WTC11 (cell line): ENCODE data around the gene BIRC2. TPM values are rescaled to one million over a fixed set of nuclear protein-coding genes. Genes with fewer than 3 reads are reported as not detected.

ENCODE experiments used
- ATAC-seq: fragments of 200-7000 bp; cut with Tn5 transposase; 2 replicates; pipeline ENCODE4 v1.10.0; 2021; ENCODE audit warnings: mild to moderate bottlenecking, moderate library complexity
- CTCF ChIA-PET: fragments of 300-600 bp; sonication (Branson Sonifier 250); formaldehyde crosslinking; loops from one replicate; lab custom pipeline; 2021; ENCODE audit warnings: antibody characterized with exemption; lab: Charles Lee
- POLR2A ChIA-PET: fragments of 350-600 bp; sonication (Branson Sonifier 250); formaldehyde crosslinking; loops from one replicate; lab custom pipeline; 2021; ENCODE audit warnings: antibody characterized with exemption; lab: Charles Lee
- DNase-seq: peaks from one replicate; pipeline ENCODE4 v3.0.0; 2021; ENCODE audit warnings: low spot score
- H3K27ac Mint-ChIP-seq: 2 replicates; pipeline ENCODE4 v1.8.0; 2021; ENCODE audit warnings: mixed read lengths
- H3K27me3 Mint-ChIP-seq: 2 replicates; pipeline ENCODE4 v1.8.0; 2021; ENCODE audit warnings: low read depth, mild to moderate bottlenecking, moderate library complexity, mixed read lengths
- H3K36me3 Mint-ChIP-seq: 2 replicates; pipeline ENCODE4 v1.8.0; 2021; ENCODE audit warnings: mixed read lengths
- H3K4me1 Mint-ChIP-seq: 2 replicates; pipeline ENCODE4 v1.8.0; 2022; ENCODE audit warnings: mixed read lengths
- H3K4me3 Mint-ChIP-seq: 2 replicates; pipeline ENCODE4 v1.8.0; 2021; ENCODE audit warnings: mild to moderate bottlenecking, moderate library complexity, mixed read lengths
- H3K9me3 Mint-ChIP-seq: 2 replicates; pipeline ENCODE4 v1.8.0; 2021; ENCODE audit warnings: mixed read lengths
- AR ChIP-seq: fragments of 250-450 bp; sonication (Bioruptor Pico); IDR thresholded peaks from 2 replicates; pipeline ENCODE4 v1.9.0; 2021; ENCODE audit warnings: mild to moderate bottlenecking
- ATF1 ChIP-seq: sonication (generic); formaldehyde crosslinking; IDR thresholded peaks from 2 replicates; pipeline ENCODE4 v1.8.1; 2023; ENCODE audit warnings: mild to moderate bottlenecking, moderate library complexity, missing genetic modification reagents
- ATF2 ChIP-seq: sonication (generic); formaldehyde crosslinking; IDR thresholded peaks from 2 replicates; pipeline ENCODE4 v1.8.1; 2022; ENCODE audit warnings: low read depth, missing genetic modification reagents, borderline replicate concordance
- ATF3 ChIP-seq: sonication (generic); formaldehyde crosslinking; conservative IDR thresholded peaks from 2 replicates; pipeline ENCODE4 v1.8.1; 2022; ENCODE audit warnings: mild to moderate bottlenecking, missing genetic modification reagents
- CREB1 ChIP-seq: sonication (generic); formaldehyde crosslinking; IDR thresholded peaks from 2 replicates; pipeline ENCODE4 v1.8.0; 2023; ENCODE audit warnings: mild to moderate bottlenecking, missing genetic modification reagents
- E2F1 ChIP-seq: sonication (generic); formaldehyde crosslinking; IDR thresholded peaks from 2 replicates; pipeline ENCODE4 v1.8.0; 2022; ENCODE audit warnings: mild to moderate bottlenecking, missing genetic modification reagents
- ELF4 ChIP-seq: sonication (generic); formaldehyde crosslinking; IDR thresholded peaks from 2 replicates; pipeline ENCODE4 v1.8.1; 2022; ENCODE audit warnings: low read depth, mild to moderate bottlenecking, moderate library complexity, missing genetic modification reagents
- FOXP1 ChIP-seq: sonication (generic); formaldehyde crosslinking; IDR thresholded peaks from 2 replicates; pipeline ENCODE4 v1.8.0; 2022; ENCODE audit warnings: missing genetic modification reagents, mild to moderate bottlenecking, moderate library complexity, borderline replicate concordance
- KAT7 ChIP-seq: sonication (generic); formaldehyde crosslinking; IDR thresholded peaks from 2 replicates; pipeline ENCODE4 v1.8.1; 2023; ENCODE audit warnings: missing genetic modification reagents, mild to moderate bottlenecking, borderline replicate concordance
- PRDM15 ChIP-seq: sonication (generic); formaldehyde crosslinking; IDR thresholded peaks from 2 replicates; pipeline ENCODE4 v1.8.0; 2022; ENCODE audit warnings: missing genetic modification reagents
- PREB ChIP-seq: sonication (generic); formaldehyde crosslinking; IDR thresholded peaks from 2 replicates; pipeline ENCODE4 v1.8.1; 2022; ENCODE audit warnings: mild to moderate bottlenecking, missing genetic modification reagents, moderate library complexity, borderline replicate concordance
- TEAD1 ChIP-seq: sonication (generic); formaldehyde crosslinking; IDR thresholded peaks from 2 replicates; pipeline ENCODE4 v1.8.0; 2022; ENCODE audit warnings: mild to moderate bottlenecking, missing genetic modification reagents
- USF1 ChIP-seq: sonication (generic); formaldehyde crosslinking; IDR thresholded peaks from 2 replicates; pipeline ENCODE4 v1.8.0; 2022; ENCODE audit warnings: mild to moderate bottlenecking, missing genetic modification reagents
- ZBTB21 ChIP-seq: sonication (generic); formaldehyde crosslinking; IDR thresholded peaks from 2 replicates; pipeline ENCODE4 v1.8.1; 2023; ENCODE audit warnings: mild to moderate bottlenecking, missing genetic modification reagents, borderline replicate concordance
- ZNF121 ChIP-seq: sonication (generic); formaldehyde crosslinking; IDR thresholded peaks from 2 replicates; pipeline ENCODE4 v1.8.0; 2023; ENCODE audit warnings: missing genetic modification reagents
- ZNF396 ChIP-seq: fragments of 250-450 bp; sonication (Bioruptor Pico); IDR thresholded peaks from 2 replicates; pipeline ENCODE4 v1.8.0; 2021; ENCODE audit warnings: mild to moderate bottlenecking, moderate library complexity, borderline replicate concordance
- ZNF425 ChIP-seq: fragments of 250-450 bp; sonication (Bioruptor Pico); conservative IDR thresholded peaks from 2 replicates; pipeline ENCODE4 v1.9.0; 2021; ENCODE audit warnings: mild to moderate bottlenecking
- total RNA-seq: library from RNA; stranded (reverse); gene quantifications from 3 replicates; pipeline ENCODE4 v1.2.3, GENCODE V29; 2021

Gene BIRC2
- total RNA-seq, 1 experiment from 2014 or later, result 22.3 TPM

- TF ChIP-seq PRDM15 (CRISPR knock-in tag), result no peak
- no peak for TF ChIP-seq ZNF425 (CRISPR knock-in tag)
- no peak for TF ChIP-seq ATF1 (CRISPR knock-in tag)
- no peak for TF ChIP-seq ZBTB21 (CRISPR knock-in tag)
- no peak for TF ChIP-seq ATF2 (CRISPR knock-in tag)
These were observed 35.4 kb downstream of the BIRC2 start (continued) for GRCh38 chr11:102382384-102382783.

- Mint-ChIP-seq H3K27me3 (no peaks in the 10 kb centered on the region), H3K36me3 (peaks cover 19% of the 10 kb centered on the region), H3K9me3 (no peaks in the 10 kb centered on the region), H3K4me3 (no peak overlapping the region), H3K27ac (no peak overlapping the region), H3K4me1 (peaks cover 14% of the 10 kb centered on the region)
- DNase-seq (no peak), ATAC-seq (no peak)
- ChIA-PET CTCF (no interaction called here), POLR2A (no interaction called here)
- TF ChIP-seq FOXP1 (CRISPR knock-in tag) (no peak), E2F1 (CRISPR knock-in tag) (no peak), CREB1 (CRISPR knock-in tag) (no peak), TEAD1 (CRISPR knock-in tag) (no peak), ZNF121 (CRISPR knock-in tag) (no peak), ELF4 (no peak), AR (CRISPR knock-in tag) (no peak), KAT7 (no peak), USF1 (CRISPR knock-in tag) (no peak), ZNF396 (CRISPR knock-in tag) (no peak), PREB (CRISPR knock-in tag) (no peak), ATF3 (CRISPR knock-in tag) (no peak)
These were observed 36.8 kb downstream of the BIRC2 start for GRCh38 chr11:102383839-102384238.
